ENCODE measurements around the gene RFESD. TPM values are rescaled to one million over a fixed set of nuclear protein-coding genes. Genes with fewer than 3 reads are reported as not detected.

RFESD gene
- total RNA-seq = 1.3 and 1.8 TPM in 2 replicates

- DNase-seq (ENCODE audit: low read depth, low spot score) = peak; percentile 78
These were observed at the start of gene RFESD for GRCh38 chr5:95646569-95647431. Gene RFESD (plus strand): TSS chr5:95646777. CDS start chr5:95652272, 5,495 bp downstream.

GRCh38 chr5:95599252-95599651 is 47.3 kb upstream of the RFESD start:
- DNase-seq (ENCODE audit: low read depth, low spot score) = no peak

- DNase-seq (ENCODE audit: low read depth, low spot score) = no peak
These were observed 46.0 kb upstream of the RFESD start for GRCh38 chr5:95600557-95600956.

- no peak for DNase-seq (ENCODE audit: low read depth, low spot score)
These were observed 40.8 kb upstream of the RFESD start for GRCh38 chr5:95605786-95606185.

DNA sequence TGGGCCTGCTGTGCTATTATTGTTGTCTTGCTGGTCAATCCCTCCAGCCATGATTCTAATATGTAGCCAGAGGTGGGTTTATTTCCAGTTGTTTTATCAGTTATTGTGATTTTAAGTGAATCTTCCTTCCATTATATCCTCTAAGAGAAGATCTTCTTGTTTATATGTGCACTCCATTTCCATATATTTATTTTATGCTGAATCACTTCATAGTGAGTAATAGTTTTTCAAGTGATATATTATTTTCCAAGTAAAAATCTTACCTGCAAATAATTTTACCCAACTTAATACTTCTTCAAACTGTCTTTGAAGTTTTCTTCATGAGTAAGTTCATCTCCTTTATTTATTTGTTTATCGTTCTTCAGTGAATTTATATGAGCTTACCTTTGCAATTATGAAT is 40.2 kb upstream of the RFESD start:
- no peak for DNase-seq (ENCODE audit: low read depth, low spot score)

GRCh38 chr5:95609711-95610110 is 36.9 kb upstream of the RFESD start:
- no peak for DNase-seq (ENCODE audit: low read depth, low spot score)

GRCh38 chr5:95610546-95610945 is 36.0 kb upstream of the RFESD start:
- no peak for DNase-seq (ENCODE audit: low read depth, low spot score)

GRCh38 chr5:95611396-95611795 is 35.2 kb upstream of the RFESD start:
- no peak for DNase-seq (ENCODE audit: low read depth, low spot score)

DNA sequence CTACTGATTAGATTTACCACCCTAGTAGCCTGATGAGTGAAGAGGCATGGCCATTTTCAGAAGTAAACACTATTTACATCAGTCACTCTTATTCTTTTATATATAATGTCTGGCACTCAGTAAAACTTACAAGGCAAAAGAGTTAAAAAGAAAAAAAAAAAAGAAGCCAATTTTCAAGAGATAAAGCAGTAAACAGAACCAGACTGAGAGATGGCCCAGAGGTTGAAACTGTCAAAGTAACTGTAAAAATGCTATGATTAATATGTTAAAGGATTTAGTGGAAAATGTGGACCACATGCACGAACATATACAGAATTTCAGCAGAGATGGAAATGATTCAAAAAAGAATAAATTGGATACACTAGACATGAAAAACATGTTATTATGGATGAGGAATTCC is 33.1 kb upstream of the RFESD start:
- DNase-seq (ENCODE audit: low read depth, low spot score) = no peak

- no peak for DNase-seq (ENCODE audit: low read depth, low spot score)
These were observed 31.5 kb upstream of the RFESD start for GRCh38 chr5:95615164-95615467.

DNA sequence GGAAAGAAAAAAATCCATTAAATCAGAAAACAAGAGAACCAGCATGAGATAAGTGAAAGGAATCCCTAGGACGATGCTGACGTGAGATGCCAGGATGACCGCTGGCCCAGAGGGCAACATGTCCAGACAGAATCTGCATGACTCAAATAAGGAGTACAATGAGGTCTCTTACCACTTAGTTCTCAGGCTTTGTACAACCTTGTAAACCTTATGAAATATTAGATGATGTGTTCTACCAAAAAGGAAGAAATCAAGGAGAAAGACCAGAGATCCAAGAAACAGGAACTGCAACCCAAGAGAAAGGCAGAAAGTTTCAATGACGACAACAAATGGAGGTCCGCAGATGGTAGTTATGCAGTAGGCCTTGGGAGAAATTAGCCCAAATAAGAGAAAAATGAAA is 29.5 kb upstream of the RFESD start:
- no peak for DNase-seq (ENCODE audit: low read depth, low spot score)

DNA sequence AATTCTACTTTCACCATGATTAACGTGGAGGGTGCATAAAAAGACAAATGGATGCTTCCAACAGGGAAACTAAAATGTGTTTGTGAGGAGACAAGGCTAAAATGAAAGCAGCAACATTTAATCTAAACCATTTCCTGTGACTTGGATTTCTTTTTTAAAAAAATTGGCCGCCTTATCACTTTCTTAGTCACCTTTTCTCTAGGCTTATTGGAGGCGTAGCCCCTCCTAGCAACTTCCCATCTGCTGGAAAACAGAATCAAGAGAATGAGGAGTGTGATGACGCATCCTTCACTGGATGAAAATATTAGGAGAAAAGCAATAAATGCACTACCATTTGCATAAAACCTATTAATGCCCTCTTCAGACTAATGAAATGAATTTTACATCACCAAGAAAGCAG is 27.5 kb upstream of the RFESD start:
- peak; percentile 46 for DNase-seq (ENCODE audit: low read depth, low spot score)

DNA sequence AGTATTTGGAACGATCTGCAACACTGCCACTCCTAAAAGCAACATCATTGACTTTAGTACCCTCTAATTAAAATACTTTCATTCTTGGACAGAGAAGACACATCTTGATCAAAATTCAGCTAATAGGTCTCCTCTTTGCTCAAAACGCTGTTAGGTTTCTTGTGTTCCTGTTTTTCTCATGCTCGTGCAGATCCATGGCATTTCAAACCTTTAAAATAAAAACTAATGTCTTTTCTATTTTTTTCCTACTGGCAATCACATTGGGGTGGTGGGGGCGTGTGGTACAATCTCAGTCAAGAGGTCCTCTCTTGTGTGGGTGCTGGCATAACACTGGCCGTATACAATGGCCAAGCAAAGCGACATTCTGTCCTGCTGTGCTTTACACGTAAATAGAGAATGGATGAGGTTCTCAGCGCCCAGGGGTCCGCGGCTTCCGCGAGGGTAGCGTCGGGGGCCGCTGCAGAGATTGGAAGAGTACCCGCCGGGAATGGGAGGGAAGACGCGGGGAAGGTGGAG is 27.0 kb upstream of the RFESD start:
- no peak for DNase-seq (ENCODE audit: low read depth, low spot score)

DNA sequence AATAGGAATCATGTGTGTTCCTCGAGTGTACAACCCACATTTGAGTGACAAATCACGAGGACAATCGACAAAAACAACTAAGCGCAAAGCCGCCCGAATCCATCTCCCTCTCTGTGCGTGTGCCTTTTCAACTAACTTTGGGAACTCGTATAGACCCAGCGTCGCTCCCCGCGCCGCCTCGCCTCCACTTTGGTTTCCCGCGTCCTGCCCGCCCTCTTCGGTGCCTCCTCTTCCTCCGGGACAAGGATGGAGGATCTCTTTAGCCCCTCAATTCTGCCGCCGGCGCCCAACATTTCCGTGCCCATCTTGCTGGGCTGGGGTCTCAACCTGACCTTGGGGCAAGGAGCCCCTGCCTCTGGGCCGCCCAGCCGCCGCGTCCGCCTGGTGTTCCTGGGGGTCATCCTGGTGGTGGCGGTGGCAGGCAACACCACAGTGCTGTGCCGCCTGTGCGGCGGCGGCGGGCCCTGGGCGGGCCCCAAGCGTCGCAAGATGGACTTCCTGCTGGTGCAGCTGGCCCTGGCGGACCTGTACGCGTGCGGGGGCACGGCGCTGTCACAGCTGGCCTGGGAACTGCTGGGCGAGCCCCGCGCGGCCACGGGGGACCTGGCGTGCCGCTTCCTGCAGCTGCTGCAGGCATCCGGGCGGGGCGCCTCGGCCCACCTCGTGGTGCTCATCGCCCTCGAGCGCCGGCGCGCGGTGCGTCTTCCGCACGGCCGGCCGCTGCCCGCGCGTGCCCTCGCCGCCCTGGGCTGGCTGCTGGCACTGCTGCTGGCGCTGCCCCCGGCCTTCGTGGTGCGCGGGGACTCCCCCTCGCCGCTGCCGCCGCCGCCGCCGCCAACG is 26.3 kb upstream of the RFESD start, which contains the start of gene GPR150:
GPR150 (plus strand) TSS at position 58 of the 840 bp plus-strand sequence; CDS start at position 247, 189 bp downstream.
- DNase-seq (ENCODE audit: low read depth, low spot score) = no peak

GRCh38 chr5:95620870-95621838 is 25.4 kb upstream of the RFESD start:
- DNase-seq (ENCODE audit: low read depth, low spot score) = no peak

GRCh38 chr5:95621839-95622629 is 24.5 kb upstream of the RFESD start:
- no peak for DNase-seq (ENCODE audit: low read depth, low spot score)

- no peak for DNase-seq (ENCODE audit: low read depth, low spot score)
These were observed 22.9 kb upstream of the RFESD start for GRCh38 chr5:95623706-95624105.

GRCh38 chr5:95624368-95624767 is 22.2 kb upstream of the RFESD start:
- DNase-seq (ENCODE audit: low read depth, low spot score) = no peak

DNA sequence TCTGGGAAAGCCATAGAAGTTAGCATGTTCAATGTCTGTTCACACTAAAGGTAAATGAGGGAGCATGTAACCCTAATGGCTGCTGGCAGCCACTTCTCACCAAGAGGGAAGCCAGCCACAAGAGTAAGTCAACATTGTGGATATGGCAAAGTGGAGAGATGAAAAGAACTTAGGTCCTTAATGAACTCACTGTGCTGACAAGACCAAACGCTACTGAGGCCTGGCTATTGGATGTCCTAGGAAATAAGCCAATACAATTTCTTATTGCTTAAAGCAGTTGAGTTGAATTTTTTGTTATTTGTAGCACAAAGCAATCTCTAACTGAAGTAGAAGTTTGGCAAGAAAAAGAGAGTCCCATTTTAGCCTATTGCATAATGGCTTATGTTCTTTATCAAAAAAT is 19.9 kb upstream of the RFESD start:
- DNase-seq (ENCODE audit: low read depth, low spot score) = no peak
